GM19328 (cell line): ENCODE results near the gene KCNH4.

Experiments used
- ATAC-seq: cut with Tn5 transposase; IDR thresholded peaks from one replicate; pipeline ENCODE4 v1.9.1; 2021; ENCODE audit warnings: mild to moderate bottlenecking, moderate library complexity; ENCODE audit not compliant: unreplicated experiment

KCNH4 gene

GRCh38 chr17:42120161-42120769 lies 60.7 kb downstream of the KCNH4 start:
- no peak for ATAC-seq

GRCh38 chr17:42119301-42119700 lies 61.6 kb downstream of the KCNH4 start:
- ATAC-seq: no peak

- no peak for ATAC-seq
Measured at GRCh38 chr17:42118545-42118944, 62.4 kb downstream of the KCNH4 start.

- ATAC-seq: no peak
Measured at GRCh38 chr17:42118126-42118510, 62.8 kb downstream of the KCNH4 start.

- no peak for ATAC-seq
Measured at GRCh38 chr17:42117397-42118125, 63.4 kb downstream of the KCNH4 start.

- ATAC-seq: no peak
Measured at GRCh38 chr17:42116705-42117396, 64.1 kb downstream of the KCNH4 start.

GRCh38 chr17:42114118-42114517 lies 66.8 kb downstream of the KCNH4 start:
- no peak for ATAC-seq

- ATAC-seq: no peak
Measured at GRCh38 chr17:42113293-42114069, 67.5 kb downstream of the KCNH4 start.

GRCh38 chr17:42112552-42113176 lies 68.3 kb downstream of the KCNH4 start, which contains the start of gene DHX58:
DHX58 (minus strand) TSS chr17:42112714; CDS start chr17:42111892, 822 bp downstream.
- peak; percentile 48 for ATAC-seq

GRCh38 chr17:42111871-42112551 lies 68.9 kb downstream of the KCNH4 start:
- ATAC-seq: no peak

- no peak for ATAC-seq
Measured at GRCh38 chr17:42111265-42111636, 69.7 kb downstream of the KCNH4 start.

GRCh38 chr17:42110301-42111264 lies 70.4 kb downstream of the KCNH4 start:
- ATAC-seq: no peak

- no peak for ATAC-seq
Measured at GRCh38 chr17:42109086-42109485, 71.9 kb downstream of the KCNH4 start.

- peak; percentile 60 for ATAC-seq
Measured at GRCh38 chr17:42107597-42108576, 73.1 kb downstream of the KCNH4 start.

- no peak for ATAC-seq
Measured at GRCh38 chr17:42107124-42107523, 73.8 kb downstream of the KCNH4 start.
